Esophagus squamous epithelium (tissue), 4 donors: Measurements from ENCODE around the gene NELL1.

Source experiments
- POLR2A ChIP-seq, 4 donors: fragments of 450-650 bp; IDR thresholded peaks; one replicate each; pipeline ENCODE4 v1.6.1; 2017; ENCODE audit warnings: antibody characterized with exemption in 4 of 4, mild to moderate bottlenecking in 4 of 4, moderate library complexity in 3 of 4
- TF ChIP-seq, protein P1 (sequence below), 6 experiments: fragments of 450-650 bp in 4 of 6; fragments of 200-600 bp in 2 of 6; sonication (generic) in 2 of 6; IDR thresholded peaks; one replicate each; pipeline ENCODE4 v1.5.1; 2016 to 2019; ENCODE audit warnings: antibody characterized with exemption in 6 of 6, mild to moderate bottlenecking in 4 of 6, moderate library complexity in 4 of 6

- no peak for TF ChIP-seq POLR2A (IDR thresholded peaks at IDR 0.05)
- TF ChIP-seq, protein P1, sequence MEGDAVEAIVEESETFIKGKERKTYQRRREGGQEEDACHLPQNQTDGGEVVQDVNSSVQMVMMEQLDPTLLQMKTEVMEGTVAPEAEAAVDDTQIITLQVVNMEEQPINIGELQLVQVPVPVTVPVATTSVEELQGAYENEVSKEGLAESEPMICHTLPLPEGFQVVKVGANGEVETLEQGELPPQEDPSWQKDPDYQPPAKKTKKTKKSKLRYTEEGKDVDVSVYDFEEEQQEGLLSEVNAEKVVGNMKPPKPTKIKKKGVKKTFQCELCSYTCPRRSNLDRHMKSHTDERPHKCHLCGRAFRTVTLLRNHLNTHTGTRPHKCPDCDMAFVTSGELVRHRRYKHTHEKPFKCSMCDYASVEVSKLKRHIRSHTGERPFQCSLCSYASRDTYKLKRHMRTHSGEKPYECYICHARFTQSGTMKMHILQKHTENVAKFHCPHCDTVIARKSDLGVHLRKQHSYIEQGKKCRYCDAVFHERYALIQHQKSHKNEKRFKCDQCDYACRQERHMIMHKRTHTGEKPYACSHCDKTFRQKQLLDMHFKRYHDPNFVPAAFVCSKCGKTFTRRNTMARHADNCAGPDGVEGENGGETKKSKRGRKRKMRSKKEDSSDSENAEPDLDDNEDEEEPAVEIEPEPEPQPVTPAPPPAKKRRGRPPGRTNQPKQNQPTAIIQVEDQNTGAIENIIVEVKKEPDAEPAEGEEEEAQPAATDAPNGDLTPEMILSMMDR (IDR thresholded peaks at IDR 0.05) = no peak
These were observed 113.8 kb downstream of the NELL1 start for GRCh38 chr11:20783220-20783619.
